PC-3 (cell line): ENCODE results near the gene BCKDHB. TPM values are rescaled to one million over a fixed set of nuclear protein-coding genes. Genes with fewer than 3 reads are reported as not detected.

Source experiments
- ATAC-seq: fragments of 200-7000 bp; cut with Tn5 transposase; 2 replicates; pipeline ENCODE4 v1.9.1; 2020; ENCODE audit warnings: mild to moderate bottlenecking, moderate library complexity
- BruUV-seq: library from RNA; stranded (reverse); fragments of 400-500 nt; replicated peaks from 2 replicates; lab custom pipeline; 2021; lab: Mats Ljungman, UMichigan
- CTCF ChIA-PET: fragments of 300-600 bp; sonication (Branson Sonifier 250); formaldehyde crosslinking; loops from one replicate; lab custom pipeline; 2022; ENCODE audit warnings: antibody characterized with exemption; lab: Charles Lee
- POLR2A ChIA-PET: fragments of 300-600 bp; sonication (Branson Sonifier 250); formaldehyde crosslinking; loops from one replicate; lab custom pipeline; 2022; ENCODE audit warnings: antibody characterized with exemption; ENCODE audit not compliant: unreplicated experiment; lab: Charles Lee
- DNase-seq: peaks from one replicate; pipeline ENCODE4 v3.0.0-alpha.2; 2015
- H2AFZ ChIP-seq: fragments of 300-600 bp; sonication (generic); 2 replicates; pipeline ENCODE4 v1.6.0; 2016; ENCODE audit warnings: antibody characterized with exemption, low read length
- H3F3A ChIP-seq: fragments of 300-600 bp; sonication (generic); one replicate; pipeline ENCODE4 v1.6.0; 2017; ENCODE audit warnings: antibody characterized with exemption, low read length, control low read depth, mild to moderate bottlenecking; ENCODE audit not compliant: unreplicated experiment
- H3K27ac ChIP-seq: fragments of 300-600 bp; sonication (generic); 2 replicates; pipeline ENCODE4 v1.5.1; 2016; ENCODE audit warnings: mild to moderate bottlenecking, low read length
- H3K27me3 ChIP-seq: fragments of 300-600 bp; sonication (generic); 2 replicates; pipeline ENCODE4 v1.6.1; 2016; ENCODE audit warnings: low read length, mixed read lengths
- H3K36me3 ChIP-seq: fragments of 300-600 bp; sonication (generic); 2 replicates; pipeline ENCODE4 v1.6.1; 2016; ENCODE audit warnings: low read depth, mixed run types, low read length, mixed read lengths
- H3K4me1 ChIP-seq: fragments of 300-600 bp; sonication (generic); 2 replicates; pipeline ENCODE4 v1.5.1; 2016; ENCODE audit warnings: low read length; ENCODE audit not compliant: insufficient read depth
- H3K4me2 ChIP-seq: fragments of 300-600 bp; sonication (generic); 2 replicates; pipeline ENCODE4 v1.6.0; 2016; ENCODE audit warnings: low read length
- H3K4me3 ChIP-seq: fragments of 300-600 bp; sonication (generic); 2 replicates; pipeline ENCODE4 v1.5.1; 2016; ENCODE audit warnings: mild to moderate bottlenecking, low read length, mixed read lengths
- H3K79me2 ChIP-seq: fragments of 300-600 bp; sonication (generic); 2 replicates; pipeline ENCODE4 v1.6.1; 2017; ENCODE audit warnings: low read length, mixed read lengths
- H3K9ac ChIP-seq: fragments of 300-600 bp; sonication (generic); 2 replicates; pipeline ENCODE4 v1.6.0; 2016; ENCODE audit warnings: mild to moderate bottlenecking, low read length
- H3K9me2 ChIP-seq: fragments of 300-600 bp; sonication (generic); replicated peaks from 2 replicates; pipeline ENCODE4 v1.6.1; 2016; ENCODE audit warnings: mixed run types, low read length, mixed read lengths
- H3K9me3 ChIP-seq: fragments of 300-600 bp; sonication (generic); 2 replicates; pipeline ENCODE4 v1.6.1; 2016; ENCODE audit warnings: low read length, mixed read lengths
- H4K20me1 ChIP-seq: fragments of 300-600 bp; sonication (generic); 2 replicates; pipeline ENCODE4 v1.6.1; 2016; ENCODE audit warnings: low read length, mixed read lengths
- EZH2 ChIP-seq: fragments of 300-600 bp; sonication (generic); IDR thresholded peaks from one replicate; pipeline ENCODE4 v1.6.1; 2017; ENCODE audit warnings: antibody characterized with exemption, mild to moderate bottlenecking, low read length; ENCODE audit not compliant: unreplicated experiment
- EZH2phosphoT487 ChIP-seq: fragments of 300-600 bp; sonication (generic); IDR thresholded peaks from 2 replicates; pipeline ENCODE4 v1.6.1; 2018; ENCODE audit warnings: mild to moderate bottlenecking, antibody characterized with exemption, low read length, borderline replicate concordance
- intact Hi-C: fragments of 100-400 bp; cut with micrococcal nuclease; formaldehyde crosslinking; loops from 2 replicates; pipeline ENCODE4 v1.9.0; 2023
- total RNA-seq: library from RNA; depleted of rRNA; stranded (reverse); fragments of >200 nt; gene quantifications from 2 replicates; pipeline ENCODE4 v1.2.3, GENCODE V29; 2014
- TF ChIP-seq, protein P1 (sequence below): fragments of 300-600 bp; sonication (generic); conservative IDR thresholded peaks from 2 replicates; pipeline ENCODE4 v1.5.1; 2017; ENCODE audit warnings: antibody characterized with exemption, low read depth, mild to moderate bottlenecking, low read length

BCKDHB gene
- total RNA-seq, 1 experiment from 2014 or later, result 9.9 TPM

GRCh38 chr6:80145921-80146320 is 39.5 kb downstream of the BCKDHB start:
- Histone ChIP-seq H3K27ac (no peak overlapping the region), H3K9ac (no peak overlapping the region), H3K27me3 (no peaks in the 10 kb centered on the region), H3K4me2 (no peak overlapping the region), H4K20me1 (no peaks in the 10 kb centered on the region), H2AFZ (no peak overlapping the region), H3K4me1 (peaks cover 18% of the 10 kb centered on the region), H3K9me3 (no peaks in the 10 kb centered on the region), H3F3A (no peaks in the 10 kb centered on the region), H3K79me2 (no peaks in the 10 kb centered on the region), H3K4me3 (no peak overlapping the region), H3K9me2 (no peaks in the 10 kb centered on the region), H3K36me3 (no peaks in the 10 kb centered on the region)
- POLR2A ChIA-PET, result no interaction called here
- DNase-seq (no peak), ATAC-seq (no peak)
- TF ChIP-seq EZH2phosphoT487 (no peak), EZH2 (no peak)
- TF ChIP-seq, protein P1, sequence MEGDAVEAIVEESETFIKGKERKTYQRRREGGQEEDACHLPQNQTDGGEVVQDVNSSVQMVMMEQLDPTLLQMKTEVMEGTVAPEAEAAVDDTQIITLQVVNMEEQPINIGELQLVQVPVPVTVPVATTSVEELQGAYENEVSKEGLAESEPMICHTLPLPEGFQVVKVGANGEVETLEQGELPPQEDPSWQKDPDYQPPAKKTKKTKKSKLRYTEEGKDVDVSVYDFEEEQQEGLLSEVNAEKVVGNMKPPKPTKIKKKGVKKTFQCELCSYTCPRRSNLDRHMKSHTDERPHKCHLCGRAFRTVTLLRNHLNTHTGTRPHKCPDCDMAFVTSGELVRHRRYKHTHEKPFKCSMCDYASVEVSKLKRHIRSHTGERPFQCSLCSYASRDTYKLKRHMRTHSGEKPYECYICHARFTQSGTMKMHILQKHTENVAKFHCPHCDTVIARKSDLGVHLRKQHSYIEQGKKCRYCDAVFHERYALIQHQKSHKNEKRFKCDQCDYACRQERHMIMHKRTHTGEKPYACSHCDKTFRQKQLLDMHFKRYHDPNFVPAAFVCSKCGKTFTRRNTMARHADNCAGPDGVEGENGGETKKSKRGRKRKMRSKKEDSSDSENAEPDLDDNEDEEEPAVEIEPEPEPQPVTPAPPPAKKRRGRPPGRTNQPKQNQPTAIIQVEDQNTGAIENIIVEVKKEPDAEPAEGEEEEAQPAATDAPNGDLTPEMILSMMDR, result no peak
- intact Hi-C loops, result no loop called here
- CTCF ChIA-PET, result no interaction called here
- no TSS peak for BruUV-seq

- Histone ChIP-seq H3K36me3 (no peaks in the 10 kb centered on the region), H3F3A (no peaks in the 10 kb centered on the region), H3K27me3 (no peaks in the 10 kb centered on the region), H3K9ac (no peak overlapping the region), H3K79me2 (no peaks in the 10 kb centered on the region), H3K4me3 (no peak overlapping the region), H2AFZ (no peak overlapping the region), H3K4me2 (no peak overlapping the region), H3K27ac (no peak overlapping the region), H3K4me1 (peaks cover 10% of the 10 kb centered on the region), H4K20me1 (no peaks in the 10 kb centered on the region), H3K9me2 (no peaks in the 10 kb centered on the region), H3K9me3 (no peaks in the 10 kb centered on the region)
- ChIA-PET POLR2A (no interaction called here), CTCF (no interaction called here)
- no peak for TF ChIP-seq EZH2phosphoT487
- TF ChIP-seq, protein P1, result no peak
- no peak for TF ChIP-seq EZH2
- ATAC-seq (no peak), DNase-seq (no peak)
- no TSS peak for BruUV-seq
- intact Hi-C loops, result no loop called here
Measured at GRCh38 chr6:80148220-80148619, 41.7 kb downstream of the BCKDHB start.

DNA sequence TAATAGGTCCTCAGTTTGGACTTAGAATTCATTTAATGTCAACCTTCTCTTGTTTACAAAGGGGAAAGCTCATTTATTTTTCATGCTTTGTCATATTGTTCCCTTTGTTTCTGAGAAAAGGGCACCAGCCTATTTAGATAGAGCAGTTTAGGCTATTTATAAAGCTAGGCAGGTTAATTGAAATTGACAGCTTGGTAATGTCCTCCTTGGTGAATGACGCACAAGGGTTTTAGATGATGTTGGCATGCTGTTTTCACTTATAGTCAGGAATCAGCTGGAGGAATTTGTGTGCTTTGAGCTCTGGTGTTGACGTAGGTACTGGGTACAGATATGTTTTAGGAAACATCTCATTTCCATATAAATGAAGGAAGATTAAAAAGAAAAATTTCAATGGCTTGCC is 45.2 kb downstream of the BCKDHB start:
- no TSS peak for BruUV-seq
- no peak for TF ChIP-seq EZH2
- TF ChIP-seq EZH2phosphoT487, result no peak
- TF ChIP-seq, protein P1, result no peak
- H3K36me3 ChIP-seq, result no peaks in the 10 kb centered on the region
- H3K4me3 ChIP-seq, result no peak overlapping the region
- intact Hi-C loops, result no loop called here
- no peak overlapping the region for H3K9ac ChIP-seq
- no peaks in the 10 kb centered on the region for H3K27me3 ChIP-seq
- no peaks in the 10 kb centered on the region for H3F3A ChIP-seq
- no peaks in the 10 kb centered on the region for H3K9me3 ChIP-seq
- ATAC-seq (no peak), DNase-seq (no peak)
- H3K27ac ChIP-seq, result no peak overlapping the region
- H3K4me1 ChIP-seq, result no peaks in the 10 kb centered on the region
- no peaks in the 10 kb centered on the region for H3K79me2 ChIP-seq
- no peak overlapping the region for H2AFZ ChIP-seq
- CTCF ChIA-PET, result no interaction called here
- POLR2A ChIA-PET, result no interaction called here
- H4K20me1 ChIP-seq, result no peaks in the 10 kb centered on the region
- no peaks in the 10 kb centered on the region for H3K9me2 ChIP-seq
- no peak overlapping the region for H3K4me2 ChIP-seq
